ENCODE measurements around the gene TMC5. TPM values are rescaled to one million over a fixed set of nuclear protein-coding genes. Genes with fewer than 3 reads are reported as not detected.

Gene TMC5
- total and polyA plus RNA-seq, 2 of the 4 experiments (the other 2 are of a cell fraction): not detected

- BruUV-seq (replicated peaks): no TSS peak
- Histone ChIP-seq H2AK9ac (replicated peaks; ENCODE audit: low read depth, low read length, poor library complexity) (no peak overlapping the region), H2BK120ac (ENCODE audit: low read depth, low read length) (no peak overlapping the region), H3K9me3 (ENCODE audit: control insufficient read depth, insufficient read depth, low read length) (no peaks in the 10 kb centered on the region), H3K79me1 (ENCODE audit: low read depth in 1 of 2, low read length in 2 of 2) (no peaks in the 10 kb centered on the region), H2BK15ac (ENCODE audit: low read depth, low read length) (no peak overlapping the region), H3K27ac (ENCODE audit: insufficient read depth, low read length) (no peak overlapping the region), H3K4ac (ENCODE audit: low read depth, low read length) (no peak overlapping the region), H3K23ac (ENCODE audit: low read depth, low read length) (no peak overlapping the region), H2BK20ac (ENCODE audit: low read depth, low read length) (no peak overlapping the region), H3K9me1 (ENCODE audit: insufficient read depth, low read length) (no peaks in the 10 kb centered on the region), H2AFZ (replicated peaks; ENCODE audit: low read length, poor library complexity) (no peak overlapping the region), H3K36me3 (ENCODE audit: control insufficient read depth, insufficient read depth, low read length) (no peaks in the 10 kb centered on the region), H3K27me3 (ENCODE audit: control insufficient read depth, insufficient read depth, low read length) (peaks cover 2% of the 10 kb centered on the region), H4K5ac (ENCODE audit: low read depth, low read length) (no peak overlapping the region), H4K20me1 (ENCODE audit: insufficient read depth, low read length) (no peaks in the 10 kb centered on the region), H4K91ac (ENCODE audit: insufficient read depth, low read depth, low read length) (no peak overlapping the region), H3K56ac (ENCODE audit: extremely low read depth, insufficient read depth, low read length) (no peak overlapping the region), H3K18ac (ENCODE audit: low read depth, low read length) (no peak overlapping the region), H3K4me2 (ENCODE audit: low read depth, low read length) (no peak overlapping the region), H3K14ac (replicated peaks; ENCODE audit: low read depth, low read length) (no peak overlapping the region), H2AK5ac (ENCODE audit: low read depth, low read length) (no peak overlapping the region), H2BK5ac (ENCODE audit: low read depth, low read length, poor library complexity, severe bottlenecking) (no peak overlapping the region), H3K4me3 (ENCODE audit: insufficient read depth, low read depth, low read length) (no peak overlapping the region), H3K9ac (ENCODE audit: low read depth, low read length) (no peak overlapping the region), H3K4me1 (ENCODE audit: control insufficient read depth, insufficient read depth, low read length) (no peaks in the 10 kb centered on the region), H4K8ac (ENCODE audit: low read depth in 2 of 2, low read length in 2 of 2) (no peak overlapping the region)
- ATAC-seq (ENCODE audit: low read depth) (no peak), DNase-seq (no peak)
- CTCF ChIA-PET: no interaction called here
- POLR2A ChIA-PET (ENCODE audit: unreplicated experiment): no interaction called here
- TF ChIP-seq RFX5 (IDR thresholded peaks at IDR 0.05; ENCODE audit: low read depth, low read length) (no peak), POLR2A (IDR thresholded peaks at IDR 0.05; ENCODE audit: low read depth, low read length) (no peak), RCOR1 (IDR thresholded peaks at IDR 0.05; ENCODE audit: insufficient replicate concordance, low read length) (no peak), FOS (IDR thresholded peaks at IDR 0.05; ENCODE audit: low read depth, low read length) (no peak), ELK1 (IDR thresholded peaks at IDR 0.05; ENCODE audit: borderline replicate concordance, low read depth, low read length) (no peak), MAZ (IDR thresholded peaks at IDR 0.05; ENCODE audit: borderline replicate concordance, low read depth, low read length) (no peak), CHD1 (IDR thresholded peaks at IDR 0.05; ENCODE audit: low read depth, low read length) (no peak), BHLHE40 (IDR thresholded peaks at IDR 0.05; ENCODE audit: low read depth, low read length) (no peak), NFE2L2 (IDR thresholded peaks at IDR 0.05; ENCODE audit: low read depth, low read length) (no peak), CTCF (conservative IDR thresholded peaks at IDR 0.05; ENCODE audit: low read depth, low read length) (no peak), SMC3 (IDR thresholded peaks at IDR 0.05; ENCODE audit: low read depth, low read length) (no peak), RAD21 (IDR thresholded peaks at IDR 0.05; ENCODE audit: low read length) (no peak), USF2 (IDR thresholded peaks at IDR 0.05; ENCODE audit: low read depth, low read length) (no peak), MAFK (IDR thresholded peaks at IDR 0.05; ENCODE audit: low read depth, low read length) (no peak), MXI1 (IDR thresholded peaks at IDR 0.05; ENCODE audit: borderline replicate concordance, low read depth, low read length) (no peak)
- in situ Hi-C loops (cut with MboI; ENCODE audit: low sequenced_read_pairs): no loop called here
- dilution Hi-C loops (cut with HindIII; ENCODE audit: low sequenced_read_pairs, unreplicated experiment): no loop called here
- WGBS, 2 experiments (ENCODE audit: extremely low coverage in 2 of 2, insufficient read length in 1 of 2): no CpG with 5 or more reads among the region's 1 CpG
- intact Hi-C loops (cut with micrococcal nuclease): no loop called here
Observed at GRCh38 chr16:19482291-19482690, 64.6 kb downstream of the TMC5 start.

Data from IMR-90 (cell line).